Ovary (tissue), 9 donors: ENCODE results near the gene STOM. TPM values are rescaled to one million over a fixed set of nuclear protein-coding genes. Genes with fewer than 3 reads are reported as not detected.

Source experiments
- DNase-seq, 5 donors: peaks; one replicate each; pipeline ENCODE4 v3.0.0-alpha.2; 2019 to 2020
- H3K27ac ChIP-seq, 2 donors: fragments of 200-600 bp; one replicate each; pipeline versions ENCODE4 v1.5.1 to v1.8.0; 2019 to 2022
- H3K27me3 ChIP-seq: fragments of 200-600 bp; one replicate; pipeline ENCODE4 v1.8.0; 2022
- H3K36me3 ChIP-seq: fragments of 200-600 bp; sonication (generic); one replicate; pipeline ENCODE4 v1.5.1; 2019
- H3K4me1 ChIP-seq: one replicate; pipeline ENCODE4 v1.8.1; 2013; ENCODE audit warnings: mild to moderate bottlenecking, moderate library complexity; ENCODE audit not compliant: insufficient read depth
- H3K4me3 ChIP-seq: fragments of 200-600 bp; sonication (generic); one replicate; pipeline ENCODE4 v1.5.1; 2017
- H3K9me3 ChIP-seq, 2 donors: fragments of 200-600 bp in 1 of 2; sonication (generic) in 1 of 2; one replicate each; pipeline versions ENCODE4 v1.5.1 to v1.8.1; 2013 to 2019; ENCODE audit warnings: mild to moderate bottlenecking in 1 of 2, moderate library complexity in 1 of 2
- EP300 ChIP-seq: sonication (generic); formaldehyde crosslinking; IDR thresholded peaks from one replicate; pipeline ENCODE4 v1.6.1; 2017; ENCODE audit warnings: antibody characterized with exemption
- POLR2A ChIP-seq: fragments of 450-650 bp; IDR thresholded peaks from one replicate; pipeline ENCODE4 v1.6.1; 2017; ENCODE audit warnings: antibody characterized with exemption, mild to moderate bottlenecking, moderate library complexity
- WGBS, 3 donors: extraction: QIAGEN DNeasy Blood & Tissue Kit in 1 of 3; methylation state at CpG; one replicate each; pipeline versions ENCODE4 v1.1.5 to v1.1.7; 2013 to 2017; 5-methylcytosine and 5-hydroxymethylcytosine counted together
- intact Hi-C, 4 donors: fragments of 100-400 bp; cut with DNase I; formaldehyde crosslinking; loops; one replicate each; pipeline versions ENCODE4 v1.11.0 to v1.15.1; 2022 to 2023
- polyA plus RNA-seq, 2 donors: library from polyadenylated mRNA; stranded (reverse); fragments of 200-250 nt in 1 of 2; fragments of 350-450 nt in 1 of 2; fragmentation: Illumina TruSeq in 1 of 2; extraction: RNeasy Lipid Tissue Mini Kit (QIAGEN cat#74804) in 1 of 2; gene quantifications; one replicate each; pipeline ENCODE4 v1.2.3, GENCODE V29; 2013 to 2014
- total RNA-seq, 7 donors: library from RNA; depleted of rRNA in 2 of 7; stranded (reverse); fragments of >200 nt in 2 of 7; fragmentation: NEBNext Ultra II Directional in 3 of 7; extraction: Animal tissue kit (Norgen Biotek cat#: 25700) in 3 of 7; gene quantifications; one replicate each; pipeline versions ENCODE4 v1.1.0 to v1.2.4, GENCODE V29; 2016 to 2023
- TF ChIP-seq, protein P1 (sequence below), 3 donors: fragments of 450-650 bp in 2 of 3; fragments of 200-600 bp in 1 of 3; IDR thresholded peaks; one replicate each; pipeline versions ENCODE4 v1.5.1 to v1.8.0; 2016 to 2022; ENCODE audit warnings: antibody characterized with exemption in 3 of 3, mild to moderate bottlenecking in 1 of 3
- donor health status: DM: no; HTN: no; CAD: no; lungs with moderate emphysema.
- donor health status: DM: no; HTN: no; CAD: no.
- donor health status: Bipolar disorder and iron deficiency.
- donor health status: DM: yes; HTN: yes; CAD: no.
- donor health status: DM: no; HTN: no; CAD: no.
- donor health status: DM: yes; HTN: yes; CAD: no.

Gene STOM
- total and polyA plus RNA-seq, 9 donors: 73.1 to 205 (median 164) TPM

DNA sequence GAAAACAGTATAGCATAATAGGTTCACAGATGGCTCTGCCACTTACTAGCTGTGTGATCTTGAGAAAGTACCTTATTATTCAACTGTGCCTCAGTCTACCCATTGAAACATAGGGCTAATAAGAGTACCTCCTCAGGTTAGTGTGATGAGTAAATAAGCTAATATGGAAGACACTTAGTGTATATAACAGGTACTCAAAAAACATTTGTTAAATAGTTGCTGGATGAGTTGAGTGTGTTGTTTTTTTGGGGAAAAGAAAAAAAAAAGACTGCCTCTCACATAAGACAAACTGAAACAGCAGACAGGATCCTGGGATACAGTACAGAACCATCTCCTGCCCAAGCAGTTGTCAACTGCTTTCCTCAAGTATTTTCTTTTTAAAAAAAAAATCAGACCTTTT is 5.2 kb downstream of the STOM start:
- intact Hi-C loops: loop anchor here in 1 of 4 donors (5.0 kb wide), 1 partner anchor 88 kb away; no protein-coding TSS in a partner anchor
- Histone ChIP-seq H3K27ac (no peak overlapping the region), H3K4me3 (no peak overlapping the region), H3K9me3 (no peaks in the 10 kb centered on the region), H3K27me3 (no peaks in the 10 kb centered on the region), H3K4me1 (peaks cover 4% of the 10 kb centered on the region), H3K36me3 (no peaks in the 10 kb centered on the region)
- DNase-seq: no peak
- TF ChIP-seq EP300: no peak
- TF ChIP-seq, protein P1, sequence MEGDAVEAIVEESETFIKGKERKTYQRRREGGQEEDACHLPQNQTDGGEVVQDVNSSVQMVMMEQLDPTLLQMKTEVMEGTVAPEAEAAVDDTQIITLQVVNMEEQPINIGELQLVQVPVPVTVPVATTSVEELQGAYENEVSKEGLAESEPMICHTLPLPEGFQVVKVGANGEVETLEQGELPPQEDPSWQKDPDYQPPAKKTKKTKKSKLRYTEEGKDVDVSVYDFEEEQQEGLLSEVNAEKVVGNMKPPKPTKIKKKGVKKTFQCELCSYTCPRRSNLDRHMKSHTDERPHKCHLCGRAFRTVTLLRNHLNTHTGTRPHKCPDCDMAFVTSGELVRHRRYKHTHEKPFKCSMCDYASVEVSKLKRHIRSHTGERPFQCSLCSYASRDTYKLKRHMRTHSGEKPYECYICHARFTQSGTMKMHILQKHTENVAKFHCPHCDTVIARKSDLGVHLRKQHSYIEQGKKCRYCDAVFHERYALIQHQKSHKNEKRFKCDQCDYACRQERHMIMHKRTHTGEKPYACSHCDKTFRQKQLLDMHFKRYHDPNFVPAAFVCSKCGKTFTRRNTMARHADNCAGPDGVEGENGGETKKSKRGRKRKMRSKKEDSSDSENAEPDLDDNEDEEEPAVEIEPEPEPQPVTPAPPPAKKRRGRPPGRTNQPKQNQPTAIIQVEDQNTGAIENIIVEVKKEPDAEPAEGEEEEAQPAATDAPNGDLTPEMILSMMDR (IDR thresholded peaks at IDR 0.05): no peak

- Histone ChIP-seq H3K27ac (no peak overlapping the region), H3K4me3 (no peak overlapping the region), H3K4me1 (peaks cover 6% of the 10 kb centered on the region), H3K9me3 (no peaks in the 10 kb centered on the region), H3K27me3 (no peaks in the 10 kb centered on the region), H3K36me3 (no peaks in the 10 kb centered on the region)
- DNase-seq: no peak
- no peak for TF ChIP-seq POLR2A
- TF ChIP-seq, protein P1 (IDR thresholded peaks at IDR 0.05): no peak
- no peak for TF ChIP-seq EP300
- intact Hi-C loops: no loop called here
- 82 to 89% (median 84%) methylated on average over 5 of the region's 5 CpGs for WGBS, 3 donors
Measured at GRCh38 chr9:121364077-121364476, 6.0 kb downstream of the STOM start.

DNA sequence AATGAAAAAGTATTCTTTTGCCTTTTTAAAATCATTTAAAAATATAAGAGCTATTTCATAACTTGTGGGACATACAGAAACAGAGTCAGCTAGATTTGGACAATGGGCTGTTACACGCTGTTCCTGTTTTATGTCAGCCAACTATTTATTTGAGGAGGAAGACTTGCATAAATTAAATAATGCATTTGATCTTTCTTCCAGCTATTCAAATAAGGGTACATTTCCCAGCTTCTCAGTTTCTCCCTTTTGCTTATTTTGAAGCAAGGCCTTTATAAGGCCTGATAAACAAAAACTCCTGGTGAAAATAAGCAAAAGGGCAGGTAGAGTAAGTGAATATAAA is 6.5 kb downstream of the STOM start:
- intact Hi-C loops: no loop called here
- Histone ChIP-seq H3K9me3 (no peaks in the 10 kb centered on the region), H3K27ac (no peak overlapping the region), H3K27me3 (no peaks in the 10 kb centered on the region), H3K36me3 (no peaks in the 10 kb centered on the region), H3K4me3 (no peak overlapping the region), H3K4me1 (peaks cover 6% of the 10 kb centered on the region)
- WGBS, 3 donors: 23 to 48% (median 41%) methylated on average over 1 of the region's 1 CpG
- no peak for DNase-seq
- TF ChIP-seq, protein P1 (IDR thresholded peaks at IDR 0.05): no peak
- TF ChIP-seq EP300 (no peak), POLR2A (no peak)

- Histone ChIP-seq H3K27me3 (no peaks in the 10 kb centered on the region), H3K36me3 (no peaks in the 10 kb centered on the region), H3K4me1 (peaks cover 4% of the 10 kb centered on the region), H3K4me3 (no peak overlapping the region), H3K27ac (peak overlapping the region in 1 of 2 donors; percentile 34), H3K9me3 (no peaks in the 10 kb centered on the region)
- WGBS, 3 donors: 2 to 10% (median 8%) methylated on average over 2 of the region's 2 CpGs
- TF ChIP-seq, protein P1 (IDR thresholded peaks at IDR 0.05): no peak
- TF ChIP-seq EP300: peak; percentile 37
- intact Hi-C loops: no loop called here
- DNase-seq: no peak
Measured at GRCh38 chr9:121362813-121363621, 7.0 kb downstream of the STOM start.
